Stomach (tissue), 9 donors: Measurements from ENCODE around the gene MPHOSPH8. TPM values are rescaled to one million over a fixed set of nuclear protein-coding genes. Genes with fewer than 3 reads are reported as not detected.
"Not testable (repeated sequence)": the region's sequence is repeated elsewhere in the genome, so short reads cannot be mapped to it uniquely, and the experiment has no call there.

Experiments
- DNase-seq, 2 donors: peaks; one replicate each; pipeline versions ENCODE4 v3.0.0 to v3.0.0-alpha.2; 2013 to 2019
- H3K27ac ChIP-seq, 5 donors: fragments of 200-600 bp in 4 of 5; sonication (generic) in 4 of 5; one replicate each; pipeline ENCODE4 v1.5.1; 2013 to 2019; ENCODE audit warnings: mild to moderate bottlenecking in 1 of 5, moderate library complexity in 1 of 5
- H3K27me3 ChIP-seq, 3 donors: fragments of 200-600 bp; sonication (generic); one replicate each; pipeline ENCODE4 v1.5.1; 2017 to 2019; ENCODE audit warnings: mixed run types in 1 of 3
- H3K36me3 ChIP-seq, 4 donors: fragments of 200-600 bp; sonication (generic); 1 replicate in 3 of 4; 2 replicates in 1 of 4; pipeline ENCODE4 v1.5.1; 2016 to 2019
- H3K4me1 ChIP-seq, 4 donors: fragments of 200-600 bp; sonication (generic); one replicate each; pipeline ENCODE4 v1.5.1; 2016 to 2019
- H3K4me3 ChIP-seq, 4 donors: fragments of 200-600 bp; sonication (generic) in 3 of 4; one replicate each; pipeline ENCODE4 v1.5.1; 2016 to 2019; ENCODE audit warnings: mild to moderate bottlenecking in 1 of 4
- H3K9me3 ChIP-seq, 4 donors: fragments of 200-600 bp; sonication (generic); one replicate each; pipeline ENCODE4 v1.5.1; 2016 to 2019
- EP300 ChIP-seq: sonication (generic); formaldehyde crosslinking; IDR thresholded peaks from one replicate; pipeline ENCODE4 v1.6.1; 2017; ENCODE audit warnings: antibody characterized with exemption
- POLR2A ChIP-seq, 4 donors: fragments of 450-650 bp; IDR thresholded peaks; one replicate each; pipeline ENCODE4 v1.6.1; 2016; ENCODE audit warnings: antibody characterized with exemption in 4 of 4, control low read depth in 2 of 4, mild to moderate bottlenecking in 1 of 4, moderate library complexity in 1 of 4
- POLR2AphosphoS5 ChIP-seq, 3 donors: sonication (generic); formaldehyde crosslinking; IDR thresholded peaks; one replicate each; pipeline ENCODE4 v1.6.1; 2016; ENCODE audit warnings: antibody characterized with exemption in 3 of 3
- WGBS, 5 donors: extraction: QIAGEN DNeasy Blood & Tissue Kit in 3 of 5; methylation state at CpG; one replicate each; pipeline versions ENCODE4 v1.1.5 to v1.1.7; 2013 to 2018; 5-methylcytosine and 5-hydroxymethylcytosine counted together
- intact Hi-C: fragments of 100-400 bp; cut with DNase I; formaldehyde crosslinking; loops from one replicate; pipeline ENCODE4 v1.15.1; 2023; ENCODE audit warnings: low total_unique reads
- polyA plus RNA-seq, 3 donors: library from polyadenylated mRNA; stranded (reverse); fragments of 200-250 nt; gene quantifications; one replicate each; pipeline ENCODE4 v1.2.3, GENCODE V29; 2013
- total RNA-seq, 5 donors: library from RNA; depleted of rRNA; stranded (reverse); fragments of >200 nt; gene quantifications; one replicate each; pipeline versions ENCODE4 v1.1.0 to v1.2.3, GENCODE V29; 2014 to 2016
- TF ChIP-seq, protein P1 (sequence below), 7 experiments: fragments of 450-650 bp in 4 of 7; fragments of 200-600 bp in 3 of 7; sonication (generic) in 3 of 7; IDR thresholded peaks; one replicate each; pipeline ENCODE4 v1.5.1; 2016 to 2019; ENCODE audit warnings: antibody characterized with exemption in 7 of 7, control low read depth in 2 of 7, mild to moderate bottlenecking in 1 of 7
- donor health status: healthy with polysubstance abuse.
- donor health status: Bipolar disorder and iron deficiency.
- donor health status: healthy.

MPHOSPH8 gene
- total and polyA plus RNA-seq, 8 donors = 15.1 to 69.2 (median 26.1) TPM

DNA sequence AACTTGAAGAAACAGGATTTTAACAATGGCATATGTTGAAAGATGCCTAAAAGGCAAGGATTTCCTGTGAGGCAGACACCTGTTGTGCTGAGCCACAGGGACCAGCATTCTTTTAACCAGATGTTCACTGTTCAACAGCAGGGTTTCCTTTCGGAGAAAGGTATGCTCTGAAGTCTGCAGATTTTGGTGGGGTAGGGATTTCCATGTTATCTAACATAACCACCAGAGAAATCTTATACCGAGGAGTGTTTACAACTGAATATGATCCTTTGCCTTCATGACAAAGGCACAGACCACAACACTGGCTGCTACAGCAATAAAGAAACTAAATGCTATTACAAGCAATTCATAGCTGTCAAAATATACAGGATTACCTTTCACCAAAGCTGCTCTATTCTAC, 48.1 kb downstream of the MPHOSPH8 start:
- WGBS, 5 donors = 75 to 86% (median 82%) methylated on average over 2 of the region's 2 CpGs
- intact Hi-C loops = no loop called here
- TF ChIP-seq POLR2A (IDR thresholded peaks at IDR 0.05) (no peak), POLR2AphosphoS5 (IDR thresholded peaks at IDR 0.05) (no peak), EP300 (no peak)
- TF ChIP-seq, protein P1, sequence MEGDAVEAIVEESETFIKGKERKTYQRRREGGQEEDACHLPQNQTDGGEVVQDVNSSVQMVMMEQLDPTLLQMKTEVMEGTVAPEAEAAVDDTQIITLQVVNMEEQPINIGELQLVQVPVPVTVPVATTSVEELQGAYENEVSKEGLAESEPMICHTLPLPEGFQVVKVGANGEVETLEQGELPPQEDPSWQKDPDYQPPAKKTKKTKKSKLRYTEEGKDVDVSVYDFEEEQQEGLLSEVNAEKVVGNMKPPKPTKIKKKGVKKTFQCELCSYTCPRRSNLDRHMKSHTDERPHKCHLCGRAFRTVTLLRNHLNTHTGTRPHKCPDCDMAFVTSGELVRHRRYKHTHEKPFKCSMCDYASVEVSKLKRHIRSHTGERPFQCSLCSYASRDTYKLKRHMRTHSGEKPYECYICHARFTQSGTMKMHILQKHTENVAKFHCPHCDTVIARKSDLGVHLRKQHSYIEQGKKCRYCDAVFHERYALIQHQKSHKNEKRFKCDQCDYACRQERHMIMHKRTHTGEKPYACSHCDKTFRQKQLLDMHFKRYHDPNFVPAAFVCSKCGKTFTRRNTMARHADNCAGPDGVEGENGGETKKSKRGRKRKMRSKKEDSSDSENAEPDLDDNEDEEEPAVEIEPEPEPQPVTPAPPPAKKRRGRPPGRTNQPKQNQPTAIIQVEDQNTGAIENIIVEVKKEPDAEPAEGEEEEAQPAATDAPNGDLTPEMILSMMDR (IDR thresholded peaks at IDR 0.05) = no peak
- no peaks in the 10 kb centered on the region for H3K27me3 ChIP-seq
- no peak overlapping the region for H3K27ac ChIP-seq
- peaks cover 0 to 14% (median 3%) of the 10 kb centered on the region in 4 donors for H3K4me1 ChIP-seq
- DNase-seq = no peak
- H3K36me3 ChIP-seq = peaks cover 8 to 26% (median 12%) of the 10 kb centered on the region in 4 donors
- no peak overlapping the region for H3K4me3 ChIP-seq
- H3K9me3 ChIP-seq = no peaks in the 10 kb centered on the region

DNA sequence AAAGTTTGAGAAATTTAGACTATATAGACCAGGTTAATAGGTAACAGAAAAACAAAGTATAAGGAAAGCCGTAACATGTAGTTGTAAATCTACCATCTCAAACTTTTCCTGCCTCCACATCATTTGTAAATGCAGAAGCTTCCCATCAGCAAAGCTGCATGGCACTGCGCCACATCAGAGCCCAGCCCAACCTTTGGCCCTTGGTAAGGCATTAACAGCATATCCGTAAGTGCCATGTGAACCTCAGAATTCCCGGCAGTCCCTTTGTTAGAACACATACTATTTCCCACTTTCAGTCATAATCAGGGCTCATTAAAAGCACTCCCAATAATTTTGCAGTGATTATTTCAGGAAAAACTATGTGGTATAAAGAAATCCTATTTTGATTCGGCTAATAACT, 51.6 kb downstream of the MPHOSPH8 start:
- H3K27ac ChIP-seq = peak overlapping the region in 1 of 5 donors; percentile 23
- TF ChIP-seq POLR2AphosphoS5 (IDR thresholded peaks at IDR 0.05) = peak in 1 of 3 donors; percentile 10
- no peak for TF ChIP-seq EP300
- peaks cover 0 to 8% (median 5%) of the 10 kb centered on the region in 4 donors for H3K36me3 ChIP-seq
- 29 to 45% (median 32%) methylated on average over 5 of the region's 5 CpGs for WGBS, 5 donors
- peak; percentile 41 to 55 for DNase-seq
- no peaks in the 10 kb centered on the region for H3K9me3 ChIP-seq
- H3K4me3 ChIP-seq = no peak overlapping the region
- peaks cover 0 to 14% (median 3%) of the 10 kb centered on the region in 4 donors for H3K4me1 ChIP-seq
- intact Hi-C loops = no loop called here
- H3K27me3 ChIP-seq = no peaks in the 10 kb centered on the region

DNA sequence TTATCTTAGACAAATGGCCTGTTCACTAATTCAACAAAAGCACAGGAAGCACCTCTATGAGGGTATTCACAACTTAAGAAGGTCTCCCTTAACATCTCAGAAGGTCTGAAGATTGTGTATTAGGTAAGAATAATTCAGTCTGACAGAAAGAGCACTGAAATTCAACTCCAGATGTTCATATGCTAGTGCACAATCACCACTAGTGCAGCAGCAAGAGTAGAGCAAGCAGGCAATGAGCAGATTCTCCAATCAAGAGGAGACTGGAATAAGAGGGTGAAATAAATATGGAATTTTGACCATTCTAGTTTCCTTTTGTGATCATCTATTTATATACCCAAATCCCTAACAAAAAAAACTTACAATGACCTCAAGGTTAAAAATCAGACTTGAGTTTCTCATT, 52.0 kb downstream of the MPHOSPH8 start:
- H3K27ac ChIP-seq = peak overlapping the region in 1 of 5 donors; percentile 23
- no peak for TF ChIP-seq POLR2A (IDR thresholded peaks at IDR 0.05)
- TF ChIP-seq, protein P1 (IDR thresholded peaks at IDR 0.05) = no peak
- no peak for TF ChIP-seq EP300
- no peak for TF ChIP-seq POLR2AphosphoS5 (IDR thresholded peaks at IDR 0.05)
- no peaks in the 10 kb centered on the region for H3K9me3 ChIP-seq
- H3K4me1 ChIP-seq = peaks cover 0 to 14% (median 3%) of the 10 kb centered on the region in 4 donors
- DNase-seq = no peak
- intact Hi-C loops = no loop called here
- H3K36me3 ChIP-seq = peaks cover 0 to 11% (median 5%) of the 10 kb centered on the region in 4 donors
- no peak overlapping the region for H3K4me3 ChIP-seq
- no peaks in the 10 kb centered on the region for H3K27me3 ChIP-seq

DNA sequence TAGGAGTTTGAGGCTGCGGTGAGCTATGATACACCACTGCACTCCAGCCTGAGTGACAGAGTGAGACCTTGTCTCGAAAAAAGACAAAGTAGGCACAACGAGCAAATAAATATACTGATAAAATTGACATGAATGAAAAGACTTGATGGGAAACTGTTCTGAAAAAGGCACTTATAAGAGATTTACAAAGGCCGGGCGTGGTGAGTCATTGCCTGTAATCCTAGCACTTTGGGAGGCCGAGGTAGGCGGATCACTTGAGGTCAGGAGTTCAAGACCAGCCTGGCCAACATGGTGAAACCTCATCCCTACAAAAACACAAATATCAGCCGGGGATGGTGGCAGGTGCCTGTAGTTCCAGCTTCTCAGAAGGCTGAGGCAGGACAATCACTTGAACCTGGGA, 58.0 kb downstream of the MPHOSPH8 start:
- 91 to 98% (median 95%) methylated on average over 8 of the region's 8 CpGs for WGBS, 5 donors
- H3K27me3 ChIP-seq, H3K4me3 ChIP-seq, H3K27ac ChIP-seq, intact Hi-C loops, H3K4me1 ChIP-seq, DNase-seq, H3K9me3 ChIP-seq: not testable (repeated sequence)
- peaks cover 0 to 17% (median 13%) of the 10 kb centered on the region in 4 donors for H3K36me3 ChIP-seq

DNA sequence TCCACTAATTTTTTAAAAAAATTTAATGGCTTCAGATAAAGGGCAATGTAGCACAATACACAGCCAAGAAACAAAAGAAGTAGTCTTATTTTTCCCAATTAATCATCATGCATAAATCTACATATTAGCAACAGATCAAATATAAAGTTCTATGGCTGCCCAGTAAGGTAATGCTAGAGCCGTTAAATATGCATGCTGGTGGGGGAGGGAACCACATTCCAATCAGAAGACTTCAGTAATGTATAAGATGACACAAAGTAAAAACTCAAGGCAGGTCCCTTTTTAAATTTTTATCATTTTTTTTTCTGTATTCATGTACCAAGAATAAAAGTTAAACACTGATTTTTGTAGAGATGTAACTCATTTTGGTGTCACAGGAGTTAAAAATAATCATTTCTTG, 62.0 kb downstream of the MPHOSPH8 start:
- peaks cover 0 to 13% (median 7%) of the 10 kb centered on the region in 4 donors for H3K36me3 ChIP-seq
- no peak overlapping the region for H3K27ac ChIP-seq
- H3K4me1 ChIP-seq = no peaks in the 10 kb centered on the region
- intact Hi-C loops = no loop called here
- no peaks in the 10 kb centered on the region for H3K9me3 ChIP-seq
- H3K4me3 ChIP-seq = no peak overlapping the region
- no peak for DNase-seq
- H3K27me3 ChIP-seq = no peaks in the 10 kb centered on the region
- TF ChIP-seq POLR2A (IDR thresholded peaks at IDR 0.05) (no peak), EP300 (no peak), POLR2AphosphoS5 (IDR thresholded peaks at IDR 0.05) (no peak)
- TF ChIP-seq, protein P1 (IDR thresholded peaks at IDR 0.05) = no peak
- 69 to 90% (median 84%) methylated on average over 1 of the region's 1 CpG for WGBS, 5 donors
